CD4-positive, alpha-beta T cell treated with Interleukin-4 for 4 hours (primary cell): ENCODE results near the gene PRKCZ.
"Not testable (repeated sequence)": the region's sequence is repeated elsewhere in the genome, so short reads cannot be mapped to it uniquely, and the experiment has no call there.

Experiments
- DNase-seq: peaks from one replicate; pipeline ENCODE4 v3.0.0-alpha.2; 2020

PRKCZ gene

DNA sequence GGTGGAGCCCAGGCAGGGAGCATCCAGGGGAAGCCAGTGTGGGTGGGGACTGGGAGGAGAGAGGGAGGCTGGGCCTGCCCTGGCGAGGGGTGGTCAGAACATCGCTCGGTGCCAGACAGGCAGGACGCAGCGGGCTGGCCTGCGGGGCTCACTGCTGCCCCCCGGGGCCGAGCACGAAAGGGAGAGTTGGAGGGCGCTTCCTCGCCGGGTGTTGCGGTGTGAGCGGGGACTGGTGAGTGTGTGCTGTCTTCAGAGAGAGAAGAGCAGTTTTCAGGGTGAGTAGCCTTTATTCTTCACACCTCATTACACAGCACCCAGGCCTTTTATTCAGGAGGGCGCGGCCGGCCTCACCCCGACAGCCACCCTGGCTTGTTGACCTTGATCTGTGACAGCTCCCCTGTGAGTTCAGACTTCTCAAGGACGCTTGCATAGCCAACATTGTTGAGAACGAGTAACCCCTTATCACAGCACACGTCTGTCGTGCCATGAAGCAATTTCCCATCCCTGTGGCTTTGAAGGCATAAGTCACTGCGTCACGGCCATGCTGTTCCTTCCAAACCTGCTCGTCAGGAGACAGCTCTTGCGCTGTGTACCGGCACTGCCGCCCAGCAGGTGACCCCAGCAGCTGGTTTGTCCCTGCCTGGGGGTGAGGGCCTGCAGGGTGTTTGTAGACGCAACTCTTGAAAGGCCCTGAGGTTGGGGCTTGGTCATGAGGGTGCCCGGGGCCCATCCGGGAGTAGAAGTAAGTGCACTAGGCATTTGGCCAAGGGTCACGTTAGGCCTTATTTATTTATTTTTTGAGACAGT lies 54.6 kb downstream of the PRKCZ start:
- DNase-seq, result no peak

DNA sequence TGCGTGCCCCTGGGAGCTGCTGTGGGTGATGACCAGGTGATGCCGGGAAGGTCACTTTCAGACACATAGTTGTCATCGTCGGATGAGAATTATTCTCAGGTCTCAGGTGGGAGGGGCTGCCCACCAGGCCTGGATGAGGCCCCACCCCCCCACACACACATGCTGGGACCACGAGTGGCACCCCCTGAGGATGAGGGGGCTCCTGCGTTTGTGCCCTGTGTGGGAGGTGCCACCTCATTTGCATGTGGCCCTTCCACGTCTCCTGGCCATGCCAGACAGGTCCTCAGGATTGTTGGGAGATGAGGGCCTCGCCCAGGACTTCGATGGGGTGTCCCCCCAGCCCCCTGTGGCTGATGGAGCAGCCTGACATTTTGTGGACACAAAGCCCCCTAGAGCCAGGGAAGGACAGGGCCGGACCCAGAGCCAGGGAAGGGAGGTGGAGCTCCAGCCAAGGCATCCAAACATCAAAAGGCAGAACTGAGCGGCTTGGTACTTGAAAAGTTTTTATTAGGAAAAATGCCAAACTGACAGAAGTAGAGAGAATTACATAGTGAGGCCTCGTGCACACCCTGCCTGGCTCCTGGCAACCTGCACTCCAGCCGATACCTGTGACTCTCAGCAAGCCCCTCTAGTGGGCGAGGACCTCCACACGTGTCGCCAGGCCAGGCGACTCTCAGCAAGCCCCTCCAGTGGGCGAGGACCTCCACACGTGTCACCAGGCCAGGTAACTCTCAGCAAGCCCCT lies 55.7 kb downstream of the PRKCZ start:
- no peak for DNase-seq

DNA sequence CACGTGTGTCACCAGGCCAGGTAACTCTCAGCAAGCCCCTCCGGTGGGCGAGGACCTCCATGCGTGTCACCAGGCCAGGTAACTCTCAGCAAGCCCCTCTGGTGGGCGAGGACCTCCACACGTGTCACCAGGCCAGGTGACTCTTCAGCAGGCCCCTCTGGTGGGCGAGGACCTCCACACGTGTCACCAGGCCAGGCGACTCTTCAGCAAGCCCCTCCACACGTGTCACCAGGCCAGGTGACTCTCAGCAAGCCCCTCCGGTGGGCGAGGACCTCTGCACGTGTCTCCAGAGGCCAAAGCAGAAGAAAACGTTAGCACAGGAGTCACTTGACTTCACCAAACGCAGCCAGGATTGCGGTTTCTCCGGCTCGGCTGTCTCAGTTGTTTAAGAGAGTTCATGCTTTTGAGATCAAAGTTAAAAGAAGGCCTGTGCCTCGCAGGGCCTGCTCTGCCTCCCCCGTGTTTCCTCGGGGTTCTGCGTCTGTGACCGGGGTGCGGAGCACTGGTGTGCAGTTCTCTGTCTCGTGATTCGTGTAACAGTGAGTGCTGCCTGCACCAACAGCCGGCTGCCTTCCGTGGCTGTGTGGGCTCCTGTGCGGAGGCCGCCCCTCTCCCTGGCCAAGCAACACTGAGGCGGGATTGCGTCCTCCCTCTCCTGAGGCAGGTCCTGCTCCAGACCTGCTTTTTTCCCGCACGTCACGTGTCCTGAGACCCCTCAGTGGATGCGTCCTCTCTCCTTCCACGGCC lies 56.6 kb downstream of the PRKCZ start:
- no peak for DNase-seq

DNA sequence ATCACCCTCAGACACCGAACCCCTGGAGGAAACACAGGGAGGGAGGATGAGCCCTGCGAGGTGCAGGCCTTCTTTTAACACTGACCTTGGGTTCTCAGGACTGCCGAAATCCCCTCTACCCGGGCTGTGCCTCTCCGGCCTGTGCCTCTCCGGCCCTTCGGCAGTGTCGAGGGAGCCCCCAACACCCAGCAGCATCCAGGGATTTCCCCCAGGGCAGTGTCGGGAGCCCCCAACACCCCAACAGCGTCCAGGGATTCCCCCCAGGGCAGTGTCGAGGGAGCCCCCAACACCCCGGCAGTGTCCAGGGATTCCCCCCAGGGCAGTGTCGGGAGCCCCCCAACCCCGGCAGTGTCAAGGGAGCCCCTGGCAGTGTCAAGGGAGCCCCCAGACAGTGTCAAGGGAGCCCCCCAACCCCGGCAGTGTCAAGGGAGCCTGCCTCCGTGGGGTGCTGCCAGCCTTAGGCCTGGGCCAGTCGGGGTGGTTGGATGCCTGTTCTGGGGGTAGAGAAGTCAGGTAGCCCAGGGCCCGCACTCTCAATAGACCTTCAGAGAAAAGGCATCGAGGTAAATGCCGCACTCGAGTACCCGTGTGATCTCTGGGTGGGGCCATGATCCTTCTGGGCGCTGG lies 57.5 kb downstream of the PRKCZ start:
- no peak for DNase-seq

DNA sequence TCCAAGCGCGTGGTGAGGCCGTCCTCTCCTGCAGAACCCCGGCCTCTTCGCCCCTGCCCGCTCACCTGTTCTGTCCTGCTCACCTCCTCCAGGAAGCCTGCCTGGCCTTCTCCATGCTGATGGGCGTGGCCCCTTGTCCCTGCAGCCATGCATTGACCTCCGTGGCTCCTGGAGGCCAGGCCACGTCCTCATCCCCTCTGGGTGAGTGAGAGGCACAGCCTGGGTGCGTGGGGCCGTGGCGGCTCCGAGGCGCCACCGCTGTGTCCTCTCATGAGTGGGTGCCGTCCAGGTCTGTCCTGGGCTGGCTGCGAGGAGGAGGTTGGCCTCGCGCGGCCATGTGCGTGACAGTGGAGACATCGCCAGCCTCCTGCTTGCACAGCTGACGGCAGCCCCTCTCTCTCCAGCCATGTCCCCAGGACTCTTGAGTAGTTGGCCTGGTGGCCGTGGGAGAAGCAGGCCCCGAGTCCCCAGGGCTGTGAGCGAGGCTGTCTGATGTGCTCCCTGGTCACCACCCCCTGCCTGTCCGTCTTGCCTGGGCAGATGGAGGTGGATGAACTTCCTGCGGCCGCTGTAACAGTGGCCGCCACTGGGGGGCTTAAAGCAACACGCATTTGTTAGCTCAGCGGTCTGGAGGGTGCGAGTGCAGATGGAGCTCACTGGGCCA lies 58.1 kb downstream of the PRKCZ start:
- DNase-seq, result no peak

DNA sequence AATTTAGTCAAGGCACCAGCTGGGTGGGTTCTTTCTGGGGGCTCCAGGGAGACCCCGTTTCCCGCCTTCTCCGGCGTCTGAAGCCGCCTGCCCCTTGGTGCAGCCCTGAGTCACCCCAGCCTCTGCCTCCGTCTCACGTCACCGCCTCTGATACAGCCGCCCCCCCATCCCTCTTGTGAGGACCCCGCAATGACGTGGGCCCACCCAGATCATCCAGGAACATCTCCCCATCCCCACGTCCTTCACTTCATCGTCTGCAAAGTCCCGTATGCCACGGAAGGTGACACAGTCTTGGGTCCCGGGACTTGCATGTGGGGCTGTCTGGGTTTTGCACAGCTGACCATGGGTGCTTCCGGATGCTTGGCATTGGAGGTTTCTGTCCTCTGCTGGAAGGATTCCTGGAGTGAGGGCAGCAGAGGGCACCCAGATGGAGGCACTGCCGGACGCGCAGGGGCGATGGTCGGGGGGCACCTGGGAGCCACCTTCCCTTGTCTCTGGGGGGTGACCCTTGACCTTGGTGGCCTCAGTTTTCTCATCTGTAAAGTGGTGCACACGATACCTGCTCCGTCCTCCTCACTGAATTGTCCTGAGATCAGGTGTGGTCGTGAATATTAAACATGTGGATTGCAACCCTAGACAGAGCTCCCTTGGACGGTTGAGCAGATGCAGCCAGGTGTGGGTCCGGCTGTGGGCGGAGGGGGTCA lies 58.8 kb downstream of the PRKCZ start:
- DNase-seq, result no peak

DNA sequence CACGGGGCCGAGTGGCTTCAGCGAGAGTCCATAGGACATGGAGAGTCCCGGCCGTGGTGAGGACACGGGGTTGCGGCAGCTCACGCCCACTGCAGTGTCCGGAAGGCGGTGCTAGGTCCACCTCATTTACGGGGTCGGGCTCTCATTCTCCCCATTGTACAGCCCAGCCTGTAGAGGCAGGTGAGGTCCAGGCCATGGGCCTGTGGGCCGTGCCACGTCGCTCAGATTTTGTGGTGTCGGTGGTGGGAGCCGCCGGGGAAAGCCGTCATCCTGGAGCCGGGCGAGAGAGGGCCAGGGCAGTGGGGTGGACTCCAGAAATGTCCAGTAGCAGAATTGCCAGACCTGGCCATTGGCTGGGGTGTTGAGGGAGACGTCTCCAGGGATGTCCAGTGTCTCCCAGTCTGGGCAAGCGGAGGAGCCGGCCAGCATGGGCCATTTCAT lies 59.4 kb downstream of the PRKCZ start:
- DNase-seq, result no peak

DNA sequence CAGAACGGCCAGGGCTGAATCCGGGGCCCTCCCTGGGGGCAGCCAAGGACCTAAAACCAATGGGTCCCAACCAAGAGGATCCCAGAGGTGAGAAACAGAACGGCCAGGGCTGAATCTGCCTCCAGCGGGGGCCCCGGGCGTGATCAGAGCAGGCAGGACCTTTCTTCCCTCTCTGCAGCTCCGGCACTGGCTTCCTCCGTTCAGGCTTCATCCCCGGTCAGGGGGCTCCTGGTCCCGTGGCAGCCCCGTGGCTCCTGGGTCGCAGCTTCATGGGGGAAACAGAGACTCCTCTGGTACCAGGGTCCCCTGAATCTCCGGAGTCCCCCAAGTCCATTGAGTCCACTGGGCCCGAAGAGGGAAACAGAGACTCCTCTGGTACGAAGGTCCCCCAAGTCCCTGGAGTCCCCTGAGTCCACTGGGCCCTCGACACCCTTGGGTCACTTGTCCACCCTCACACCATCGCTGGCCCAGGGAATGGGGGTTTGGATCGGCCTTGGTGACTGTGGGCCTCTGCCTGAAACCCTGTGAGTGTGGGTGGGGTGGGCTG lies 60.1 kb downstream of the PRKCZ start:
- DNase-seq, result no peak

DNA sequence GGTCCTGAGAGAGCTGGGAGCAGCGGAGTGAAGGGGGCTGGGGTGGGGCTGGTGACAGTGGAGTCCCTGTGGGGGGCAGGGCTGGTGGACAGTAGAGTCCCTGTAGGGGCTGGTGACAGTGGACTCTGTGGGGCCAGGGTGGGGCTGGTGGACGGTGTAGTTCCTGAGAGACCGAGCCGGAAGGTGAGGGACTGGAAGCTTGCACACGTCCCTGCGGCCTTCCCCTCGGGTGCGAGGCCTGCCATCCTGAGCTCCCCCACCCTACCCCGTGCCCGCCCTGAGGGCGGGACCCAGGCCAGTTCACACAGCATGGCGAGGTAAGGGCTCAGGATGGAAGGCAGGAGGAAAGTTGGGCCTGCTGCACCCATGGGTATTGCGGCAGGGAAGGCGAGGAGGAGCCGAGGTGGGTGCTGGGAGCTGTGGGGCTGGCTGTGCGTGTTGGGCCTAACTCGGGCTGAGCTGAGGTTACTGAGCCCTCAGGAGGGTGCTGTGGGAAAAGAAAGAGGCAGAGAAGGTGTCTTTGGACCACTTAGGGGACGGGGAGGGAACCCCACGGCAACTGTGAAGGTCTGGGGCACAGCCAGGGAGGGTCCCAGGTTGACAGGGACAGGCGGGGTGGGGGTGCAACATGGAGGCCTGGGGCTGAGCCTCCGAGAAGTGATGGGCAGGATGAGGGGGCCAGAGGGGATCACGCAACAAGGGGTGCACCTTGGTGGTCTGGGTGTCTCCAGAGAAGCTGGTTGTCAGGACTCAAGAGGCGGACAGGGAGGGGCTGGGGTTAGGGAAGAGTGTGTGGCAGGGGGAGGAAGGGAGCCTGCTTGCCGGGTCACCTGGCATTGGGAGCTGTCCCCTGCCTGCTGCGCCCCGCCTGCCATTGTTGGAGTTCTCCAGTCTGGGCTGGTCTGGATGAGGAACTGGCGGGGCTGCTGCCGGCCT lies 60.8 kb downstream of the PRKCZ start:
- no peak for DNase-seq

DNA sequence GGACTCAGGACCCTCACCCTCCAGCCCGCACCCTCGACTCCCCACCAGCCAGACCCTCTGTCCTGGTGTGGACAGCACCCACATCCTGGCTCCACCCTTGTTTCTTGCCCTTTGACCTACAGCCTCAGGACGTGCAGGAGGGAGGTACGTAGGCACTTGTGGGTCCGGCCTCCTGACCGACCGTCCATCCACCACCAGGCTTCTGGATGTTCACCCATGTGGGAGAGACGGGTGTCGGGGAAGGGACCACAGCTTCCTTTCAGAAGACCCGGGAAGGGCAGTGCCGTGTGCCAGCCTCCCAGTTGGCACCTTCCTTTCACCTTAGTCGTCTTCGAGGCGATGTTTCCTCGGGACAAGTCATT lies 61.4 kb downstream of the PRKCZ start:
- no peak for DNase-seq

DNA sequence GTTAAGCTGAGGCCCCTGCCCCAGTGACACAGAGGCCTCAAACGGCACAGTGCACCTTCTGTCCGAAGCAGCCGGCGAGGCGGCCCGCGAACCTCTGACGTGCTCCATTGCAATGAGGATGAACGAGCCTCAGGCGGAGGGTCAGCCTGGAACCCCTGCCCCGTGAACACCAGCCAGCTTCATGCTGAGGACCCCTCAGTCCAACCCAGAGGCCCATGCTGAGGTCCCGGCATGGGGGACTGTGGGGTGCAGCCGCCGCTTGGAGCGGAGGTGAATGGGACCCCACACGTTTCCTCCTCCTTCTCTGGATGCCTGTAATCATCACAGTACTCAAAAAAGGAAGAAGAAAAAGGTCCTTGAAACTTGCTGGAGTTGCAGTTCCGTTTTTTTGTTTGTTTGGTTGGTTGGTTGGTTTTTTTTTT lies 62.1 kb downstream of the PRKCZ start:
- DNase-seq, result no peak

DNA sequence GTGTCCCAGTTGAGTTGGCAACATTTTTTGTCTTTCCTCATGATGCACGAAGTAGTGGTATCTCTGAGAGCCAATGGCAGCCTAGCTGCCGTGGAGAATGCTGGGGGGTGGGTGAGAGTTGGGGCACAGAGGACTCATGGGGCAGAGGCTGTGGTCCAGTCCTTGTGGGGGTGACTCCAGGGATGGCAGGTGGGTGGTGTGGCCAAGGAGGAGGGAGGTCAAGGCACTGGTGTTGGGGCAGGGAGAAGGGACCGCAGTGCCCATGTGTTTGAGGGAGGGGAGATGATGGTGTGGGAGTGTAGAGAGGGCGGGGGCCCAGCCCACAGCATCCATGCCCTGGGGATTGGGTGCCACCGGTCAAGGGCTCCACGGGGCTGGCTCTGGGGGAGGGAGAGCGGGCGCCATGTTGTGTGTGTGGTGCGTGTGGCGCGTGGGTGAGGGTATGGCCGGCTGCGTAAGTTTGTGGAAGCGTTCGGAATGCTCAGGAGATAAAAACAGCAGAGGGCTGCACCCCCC lies 63.5 kb downstream of the PRKCZ start:
- no peak for DNase-seq

DNA sequence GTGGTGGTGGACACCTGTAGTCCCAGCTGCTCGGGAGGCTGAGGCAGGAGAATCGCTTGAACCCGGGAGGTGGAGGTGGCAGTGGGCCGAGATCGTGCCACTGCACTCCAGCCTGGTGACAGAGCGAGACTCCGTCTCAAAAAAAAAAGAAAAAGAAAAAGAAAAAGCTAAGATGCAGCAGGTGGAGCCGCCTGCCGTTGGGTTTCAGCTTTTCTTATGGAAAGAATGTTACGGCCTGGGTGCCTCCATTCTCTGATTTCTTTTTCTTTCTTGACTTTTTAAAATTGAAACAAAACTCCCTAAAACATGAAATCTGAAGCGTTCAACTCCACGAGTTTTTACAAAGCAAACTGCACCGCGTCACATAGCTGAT lies 64.4 kb downstream of the PRKCZ start:
- DNase-seq, result not testable (repeated sequence)

DNA sequence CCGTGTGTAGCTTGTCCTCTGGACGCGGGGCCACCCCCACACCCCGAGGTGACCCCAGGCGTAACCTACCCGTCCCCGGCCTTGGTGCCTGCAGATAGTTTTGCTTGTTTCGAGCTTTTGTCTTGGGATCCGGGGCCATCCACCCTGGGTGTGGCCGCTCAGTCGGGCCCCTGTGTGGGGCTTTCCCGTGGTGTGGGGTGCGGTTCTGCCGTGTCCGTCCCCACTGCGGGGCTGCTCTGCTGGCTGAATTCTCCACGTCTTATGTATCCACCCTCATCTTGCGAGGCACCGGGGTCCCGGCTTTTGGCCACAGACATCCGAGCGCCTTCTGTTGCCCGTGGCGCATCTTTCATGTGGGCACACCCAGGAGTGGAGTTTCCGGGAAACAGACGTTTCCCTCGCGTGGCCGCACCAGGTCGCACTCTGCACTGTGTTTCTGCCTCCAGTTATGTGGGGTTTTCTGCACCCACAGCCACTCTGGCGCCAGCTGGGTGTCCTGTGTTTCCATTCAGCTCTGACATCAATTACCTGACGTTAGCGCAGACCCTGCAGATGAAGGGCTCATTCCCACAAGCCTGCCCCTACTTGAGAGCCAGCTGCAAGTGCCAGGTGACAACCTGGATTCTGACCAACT lies 64.9 kb downstream of the PRKCZ start:
- no peak for DNase-seq

DNA sequence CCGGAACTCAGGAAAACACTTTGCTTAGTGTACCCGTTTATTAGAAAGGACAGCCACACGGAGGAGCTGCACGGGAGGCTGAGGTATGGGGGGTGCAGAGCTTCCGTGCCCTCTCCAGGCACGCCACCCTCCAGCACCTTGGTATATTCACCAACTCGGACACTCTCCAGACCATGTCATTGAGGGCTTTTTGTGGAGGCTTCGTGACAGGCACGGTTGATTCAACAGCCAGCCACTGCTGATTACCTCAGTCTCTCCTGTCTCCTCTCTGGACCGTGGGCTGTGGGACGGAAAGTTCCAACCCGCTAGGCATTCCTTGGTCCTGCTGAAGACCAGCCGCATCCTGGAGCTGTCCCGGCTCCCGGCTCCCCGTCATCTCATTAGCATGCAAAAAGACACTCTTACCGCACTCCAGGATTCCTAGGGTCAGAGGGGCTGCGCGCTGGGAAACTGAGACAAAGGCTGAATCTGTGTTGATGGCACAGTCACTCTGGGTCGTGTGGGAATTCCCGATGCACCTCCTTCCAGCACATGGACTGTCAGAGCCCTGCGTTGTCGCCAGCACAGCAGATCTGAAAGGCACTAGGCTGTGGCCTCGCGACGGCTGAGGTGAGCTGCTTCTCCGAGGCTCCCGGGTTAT lies 65.6 kb downstream of the PRKCZ start:
- no peak for DNase-seq

DNA sequence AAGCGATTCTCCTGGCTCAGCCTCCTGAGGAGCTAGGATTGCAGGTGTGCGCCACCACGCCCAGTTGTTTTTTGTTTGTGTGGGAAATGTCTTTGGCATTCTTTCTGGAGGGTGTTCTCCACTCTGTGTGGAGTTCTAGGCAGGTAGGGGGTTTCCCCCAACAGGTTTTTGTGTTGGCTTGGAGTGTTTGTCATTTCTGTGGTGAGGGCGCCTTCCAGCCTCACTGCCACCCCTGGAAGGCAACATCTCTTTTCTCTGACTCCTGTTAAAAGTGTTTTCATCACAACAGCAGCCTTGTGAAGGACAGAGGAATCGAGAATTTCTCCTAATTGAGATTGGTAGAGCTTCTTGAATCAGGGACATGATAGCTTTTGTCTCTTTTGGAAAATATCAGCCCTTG lies 69.7 kb downstream of the PRKCZ start:
- DNase-seq, result no peak

DNA sequence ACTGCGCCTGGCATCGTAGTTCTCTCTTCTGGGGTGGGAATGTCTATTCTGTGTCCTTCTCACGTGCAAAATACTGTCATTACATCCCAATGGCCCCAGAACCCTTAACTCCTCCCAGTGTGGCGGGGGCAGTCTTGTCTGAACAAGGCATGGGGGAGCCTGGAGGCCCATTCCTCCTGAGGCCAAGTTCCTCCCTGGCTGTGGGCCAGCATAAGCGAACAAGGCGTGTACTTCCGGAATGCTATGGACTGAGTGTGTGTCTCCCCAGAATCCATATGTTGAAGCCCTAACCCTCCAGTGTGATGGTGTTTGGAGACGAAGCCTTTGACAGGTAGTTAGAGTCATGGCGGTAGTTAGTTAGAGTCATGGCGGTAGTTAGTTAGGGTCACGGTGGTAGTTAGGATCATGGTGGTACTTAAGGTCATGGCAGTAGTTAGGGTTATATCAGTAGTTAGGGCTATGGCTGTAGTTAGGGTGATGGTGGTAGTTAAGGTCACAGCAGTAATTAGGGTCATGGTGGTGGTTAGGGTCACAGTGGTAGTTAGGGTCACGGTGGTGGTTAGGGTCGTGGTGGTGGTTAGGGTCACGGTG lies 71.0 kb downstream of the PRKCZ start:
- no peak for DNase-seq

DNA sequence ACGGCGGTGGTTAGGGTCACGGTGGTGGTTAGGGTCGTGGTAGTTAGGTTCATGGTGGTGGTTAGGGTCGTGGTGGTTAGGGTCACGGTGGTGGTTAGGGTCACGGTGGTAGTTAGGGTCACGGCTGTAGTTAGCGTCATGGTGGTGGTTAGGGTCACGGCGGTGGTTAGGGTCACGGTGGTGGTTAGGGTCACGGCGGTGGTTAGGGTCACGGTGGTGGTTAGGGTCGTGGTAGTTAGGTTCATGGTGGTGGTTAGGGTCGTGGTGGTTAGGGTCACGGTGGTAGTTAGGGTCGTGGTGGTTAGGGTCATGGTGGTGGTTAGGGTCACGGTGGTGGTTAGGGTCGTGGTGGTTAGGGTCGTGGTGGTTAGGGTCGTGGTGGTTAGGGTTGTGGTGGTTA lies 71.6 kb downstream of the PRKCZ start:
- DNase-seq, result not testable (repeated sequence)
